GM18909 (cell line): ENCODE results near the gene LPIN1.
"Not testable (repeated sequence)": the region's sequence is repeated elsewhere in the genome, so short reads cannot be mapped to it uniquely, and the experiment has no call there.

Experiments
- ATAC-seq: cut with Tn5 transposase; IDR thresholded peaks from one replicate; pipeline ENCODE4 v1.9.1; 2021; ENCODE audit warnings: mild to moderate bottlenecking; ENCODE audit not compliant: unreplicated experiment, poor library complexity

The LPIN1 gene

DNA sequence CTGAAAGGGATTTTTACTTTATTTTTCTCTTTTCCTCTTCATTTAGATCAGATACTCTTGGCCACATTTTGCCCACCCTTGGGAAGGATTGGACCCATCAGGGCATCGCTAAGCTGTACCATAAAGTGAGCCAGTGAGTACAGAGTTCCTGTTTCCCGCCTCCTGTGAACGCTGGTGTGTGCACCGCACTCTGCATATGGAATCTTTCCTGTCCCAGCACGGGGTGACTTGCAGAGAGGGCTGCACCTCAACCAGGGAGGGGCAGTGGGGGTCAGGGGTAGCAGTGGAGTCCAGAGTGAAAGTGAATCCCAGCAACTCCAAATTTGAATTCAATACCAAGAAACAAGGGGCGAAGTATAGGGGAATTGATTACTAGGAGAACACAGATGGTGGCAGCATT lies 58.6 kb downstream of the LPIN1 start:
- no peak for ATAC-seq

DNA sequence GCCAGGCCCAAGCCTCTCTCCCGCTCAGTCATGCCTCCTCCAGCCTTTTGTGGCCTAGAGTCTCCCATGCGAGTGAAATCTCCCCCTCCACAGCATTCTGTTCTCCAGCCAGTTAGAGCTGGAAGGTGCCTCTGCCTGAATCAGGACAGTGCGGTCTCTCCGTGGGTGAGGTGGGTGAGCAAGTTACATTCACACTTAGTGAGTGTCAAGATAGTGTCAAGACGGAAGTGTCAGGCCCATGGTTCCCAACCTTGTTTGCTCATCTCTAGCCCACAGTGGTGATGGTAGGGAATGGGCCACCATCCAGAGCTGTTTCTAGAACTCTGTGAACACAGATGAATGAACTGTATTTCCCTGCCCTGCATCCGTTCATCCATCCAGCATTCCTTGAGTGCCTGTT lies 59.5 kb downstream of the LPIN1 start:
- ATAC-seq: no peak

DNA sequence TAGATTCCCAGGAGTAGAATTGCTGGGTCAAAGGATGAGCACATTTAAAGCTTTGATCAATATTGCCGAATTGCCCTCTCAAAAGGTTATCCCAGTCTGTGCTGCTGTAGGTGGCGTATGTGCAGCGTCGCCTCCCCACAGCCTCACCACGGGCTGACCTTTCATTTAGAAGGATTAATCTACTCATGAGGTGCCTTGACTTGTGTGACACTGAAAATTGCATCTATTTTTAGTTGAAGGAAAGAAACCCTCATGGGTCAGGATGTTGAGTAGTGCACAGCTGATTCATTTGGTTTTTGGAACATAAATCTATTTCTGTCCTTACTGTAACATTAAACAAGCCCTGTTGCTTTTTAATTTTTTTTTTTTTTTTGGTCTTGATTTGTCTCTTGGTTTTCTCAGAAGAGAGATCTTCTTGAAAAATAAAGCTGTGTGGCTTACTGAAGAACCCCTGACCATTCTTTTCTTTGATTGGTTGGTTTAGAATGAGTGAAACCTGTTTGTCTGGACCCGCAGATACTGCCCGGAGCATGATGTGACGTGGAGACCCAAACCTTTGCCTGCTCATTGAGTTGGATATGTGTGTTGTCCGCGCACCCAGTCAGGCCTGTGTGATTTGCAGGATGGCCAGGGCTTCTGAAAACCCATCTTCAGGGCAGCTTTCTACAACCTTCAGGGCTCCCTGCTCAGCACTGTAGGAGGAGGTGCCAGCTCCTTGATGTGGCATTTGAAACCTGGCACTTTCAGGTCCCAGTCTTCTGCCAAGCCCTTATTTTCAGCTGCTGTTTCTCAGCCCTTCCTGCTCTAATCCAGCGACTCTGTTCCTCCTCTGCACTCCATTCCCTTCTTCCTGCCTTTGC lies 61.0 kb downstream of the LPIN1 start:
- ATAC-seq: no peak

DNA sequence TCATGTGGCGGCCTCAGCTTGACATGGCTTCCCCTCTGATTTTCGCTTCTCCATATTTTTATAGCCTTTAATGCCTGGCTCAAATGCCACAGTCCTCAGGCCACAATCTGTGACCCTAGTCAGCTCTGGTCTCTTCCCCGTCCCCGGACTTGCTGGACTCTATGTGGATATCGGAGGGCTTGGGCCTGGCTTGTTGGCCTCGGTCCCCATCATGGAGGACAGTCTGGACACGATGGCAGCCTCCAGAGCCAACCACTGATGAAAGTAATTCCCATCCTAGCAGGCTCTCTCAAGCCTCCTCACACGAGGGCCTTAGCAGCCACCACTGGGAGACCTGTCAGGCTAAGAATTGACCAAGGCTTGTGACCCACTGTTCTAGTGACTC lies 61.6 kb downstream of the LPIN1 start:
- ATAC-seq: no peak

DNA sequence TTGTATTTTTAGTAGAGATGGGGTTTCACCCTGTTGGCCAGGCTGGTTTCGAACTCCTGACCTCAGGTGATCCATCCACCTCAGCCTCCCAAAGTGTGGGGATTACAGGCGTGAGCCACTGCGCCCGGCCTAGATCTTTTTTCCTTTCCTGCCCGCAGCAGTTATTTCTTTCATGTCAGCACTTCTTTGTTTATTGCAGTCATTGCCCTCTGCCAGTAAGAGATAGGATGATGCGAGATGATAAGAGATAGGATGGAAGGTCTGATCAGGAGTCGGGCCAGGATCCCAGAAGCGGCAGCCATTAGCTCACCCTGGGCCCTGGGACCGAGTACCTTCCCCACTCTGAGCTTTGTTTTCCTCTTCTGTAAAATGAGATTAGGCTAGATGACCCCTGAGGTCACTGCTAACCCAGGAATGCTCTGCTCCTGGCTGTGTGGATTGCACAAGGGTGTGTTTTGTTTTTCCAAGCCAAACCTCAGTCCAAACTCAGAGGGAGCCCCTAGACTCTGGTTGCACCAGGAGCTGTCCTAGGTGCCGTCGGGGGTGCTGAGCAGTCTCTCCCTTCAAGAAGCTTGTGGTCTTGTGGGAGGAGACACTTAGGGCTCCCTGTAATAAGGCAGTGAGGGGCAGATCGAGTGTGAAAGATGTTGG lies 63.3 kb downstream of the LPIN1 start:
- ATAC-seq: no peak

DNA sequence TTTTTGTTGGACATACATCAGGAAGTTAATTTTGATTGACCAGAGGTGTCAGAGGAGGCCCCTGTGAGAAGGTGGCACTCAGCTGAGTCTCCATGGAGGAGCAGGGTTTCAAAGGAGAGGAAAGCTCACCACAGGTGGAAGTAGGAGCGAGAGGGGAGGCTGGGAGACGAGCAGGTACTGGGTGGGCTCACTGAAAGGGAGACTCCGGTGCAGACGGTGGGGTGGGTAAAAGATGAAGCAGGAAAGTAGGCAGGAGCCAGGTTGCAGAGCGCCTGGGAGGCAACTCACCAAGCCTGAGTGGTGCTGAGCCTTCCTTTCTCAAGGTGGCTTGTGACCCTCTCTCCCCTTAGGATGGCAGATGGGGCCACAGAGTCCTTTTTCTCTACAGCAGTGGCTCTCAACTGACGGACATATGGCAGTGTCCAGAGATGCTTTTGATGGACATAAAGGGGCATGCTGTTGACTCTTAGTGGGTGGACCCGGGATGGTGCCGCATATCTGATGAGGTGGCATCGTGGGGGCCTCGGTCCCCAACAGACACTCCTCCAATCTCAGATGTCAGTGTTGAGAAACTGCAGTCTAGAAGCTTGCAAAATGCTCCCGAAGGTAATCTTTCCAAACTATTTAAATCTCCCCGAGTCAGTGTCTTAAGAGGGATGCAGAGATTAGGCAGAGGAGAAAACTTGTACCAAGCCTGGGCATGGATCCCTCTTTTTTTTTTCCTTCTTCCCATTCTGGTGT lies 64.0 kb downstream of the LPIN1 start:
- ATAC-seq: no peak

DNA sequence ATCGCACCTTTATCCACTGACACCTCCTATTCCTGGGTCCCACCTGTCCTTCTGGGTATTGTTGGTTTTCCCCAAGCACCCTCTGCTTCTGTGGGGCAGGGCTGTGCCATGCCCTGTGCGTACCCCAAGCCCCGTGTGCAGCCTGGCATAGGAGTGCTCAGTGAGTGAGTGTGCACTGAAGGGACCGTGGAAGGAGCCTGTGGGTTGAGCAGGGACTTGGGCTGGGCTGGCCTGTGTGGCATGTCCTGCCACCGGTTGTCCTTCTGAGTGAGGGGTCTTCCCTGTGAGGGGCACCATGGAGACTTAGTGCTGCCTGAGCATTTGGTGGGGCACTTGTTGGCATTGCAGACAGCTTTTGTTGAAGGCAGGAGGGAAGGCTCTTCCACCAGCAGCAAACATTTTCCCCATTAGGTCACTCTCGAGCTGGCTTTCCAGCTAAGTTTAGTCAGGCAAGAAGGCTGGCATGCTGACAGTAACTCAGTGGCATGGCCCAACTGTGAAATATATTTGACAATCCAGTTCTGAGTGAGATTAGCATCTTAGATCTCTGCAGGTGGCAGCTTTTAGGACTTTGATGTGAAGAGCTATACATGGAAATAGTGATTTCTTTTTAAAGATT lies 64.7 kb downstream of the LPIN1 start:
- no peak for ATAC-seq

DNA sequence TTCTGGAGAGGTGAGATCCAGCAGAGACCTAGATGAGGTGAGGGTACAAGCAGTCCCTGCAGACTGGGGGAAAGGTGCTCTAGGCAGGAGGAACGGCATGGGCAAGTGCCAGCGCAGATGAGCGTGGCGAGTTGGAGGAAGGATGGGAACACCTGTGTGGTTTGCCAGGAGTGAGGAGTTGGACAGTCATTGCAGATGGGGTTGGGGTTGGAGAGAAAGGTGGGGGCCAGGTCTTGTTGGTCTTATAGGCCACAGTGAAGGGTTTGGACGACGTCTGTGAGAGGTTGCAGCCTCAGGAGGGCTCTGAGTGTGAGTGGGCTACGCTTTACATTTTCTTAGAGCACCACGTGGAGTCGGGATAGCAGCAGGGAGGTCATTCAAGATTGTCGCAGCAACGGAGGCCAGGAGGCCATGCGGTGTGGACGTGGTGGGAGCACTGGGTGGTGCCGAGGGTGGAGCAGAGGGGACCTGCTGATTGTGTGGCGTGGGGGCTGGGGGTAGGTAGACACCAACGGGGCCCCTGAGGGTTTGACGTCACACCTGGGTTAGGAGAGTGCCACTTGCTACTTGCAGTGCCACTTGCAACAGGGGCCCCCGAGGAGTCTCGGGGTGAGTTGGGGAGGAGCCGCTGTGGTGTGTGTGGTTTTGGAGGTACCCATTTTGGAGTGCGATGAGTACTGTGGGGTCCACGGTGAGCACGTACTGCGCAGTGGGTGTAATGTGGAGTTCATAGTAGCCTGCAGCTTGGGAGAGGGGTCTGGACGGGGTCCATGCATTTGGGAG lies 66.2 kb downstream of the LPIN1 start:
- ATAC-seq: no peak

DNA sequence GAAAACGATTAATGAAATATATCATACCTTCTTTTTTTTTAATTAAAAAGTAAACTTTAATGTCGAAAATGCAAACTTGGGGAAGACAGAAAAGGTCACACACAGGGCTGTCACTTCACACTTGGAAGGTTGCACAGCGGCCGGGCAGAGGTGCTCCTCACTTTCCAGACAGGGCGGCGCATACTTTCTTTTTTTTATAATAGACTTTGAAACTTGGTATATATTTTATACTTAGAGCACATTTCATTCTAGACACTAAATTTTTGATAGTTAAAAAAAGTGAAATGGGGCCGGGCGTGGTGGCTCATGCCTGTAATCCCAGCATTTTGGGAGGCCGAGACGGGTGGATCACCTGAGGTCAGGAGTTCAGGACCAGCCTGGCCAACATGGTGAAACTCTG lies 66.9 kb downstream of the LPIN1 start:
- not testable (repeated sequence) for ATAC-seq

DNA sequence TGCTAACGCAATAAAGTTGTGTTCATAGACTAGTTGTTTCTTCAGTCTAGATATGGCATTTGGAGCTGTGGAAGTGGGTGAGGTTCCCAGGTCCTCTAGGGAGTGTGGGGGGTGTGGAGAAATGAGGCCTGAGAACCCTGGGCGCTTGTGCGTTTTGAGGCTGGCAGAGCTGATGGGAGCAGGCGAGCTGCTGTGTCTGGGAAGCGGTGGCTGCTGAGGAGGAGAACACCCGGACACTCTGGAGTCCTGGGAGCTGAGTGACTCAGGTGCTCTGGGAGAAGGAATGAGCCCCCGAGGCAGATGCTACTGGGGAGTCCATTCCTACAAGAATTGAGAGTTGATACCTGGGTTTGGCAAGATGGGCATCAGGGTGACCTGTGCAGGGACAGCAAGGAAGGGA lies 67.5 kb downstream of the LPIN1 start:
- ATAC-seq: no peak

DNA sequence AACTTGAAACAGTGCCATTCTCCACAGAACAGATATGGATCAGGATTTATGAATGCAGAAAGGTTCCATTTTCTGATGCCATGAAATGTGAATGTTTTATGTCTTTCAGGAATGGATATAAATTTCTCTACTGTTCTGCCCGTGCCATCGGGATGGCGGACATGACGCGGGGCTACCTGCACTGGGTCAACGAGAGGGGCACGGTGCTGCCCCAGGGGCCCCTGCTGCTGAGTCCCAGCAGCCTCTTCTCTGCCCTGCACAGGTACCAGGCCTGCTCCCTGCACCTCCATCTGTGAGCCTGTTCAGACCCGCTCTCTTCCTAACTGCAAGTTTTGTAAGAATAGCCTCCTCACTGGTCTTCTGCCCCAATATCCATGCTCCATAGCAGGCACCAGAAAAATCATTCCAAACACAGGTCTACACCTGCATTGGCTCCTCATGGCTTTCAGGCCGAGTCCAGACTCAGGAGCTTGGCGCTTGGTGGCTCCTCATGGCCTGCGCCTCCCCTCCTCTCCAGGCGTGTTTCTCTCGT lies 68.6 kb downstream of the LPIN1 start:
- ATAC-seq: no peak

DNA sequence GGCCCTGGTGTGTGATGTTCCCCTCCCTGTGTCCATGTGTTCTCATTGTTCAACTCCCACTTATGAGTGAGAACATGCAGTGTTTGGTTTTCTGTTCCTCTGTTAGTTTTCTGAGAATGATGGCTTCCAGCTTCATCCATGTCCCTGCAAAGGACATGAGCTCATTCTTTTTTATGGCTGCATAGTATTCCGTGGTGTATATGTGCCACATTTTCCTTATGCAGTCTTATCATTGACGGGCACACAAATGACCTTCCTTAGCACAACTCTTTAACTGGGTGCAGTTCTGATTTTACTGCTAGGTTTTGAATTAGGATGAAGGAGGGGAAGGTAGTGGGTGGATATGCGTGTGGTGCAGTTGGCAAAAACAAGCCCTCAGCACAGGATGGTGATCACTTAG lies 70.5 kb downstream of the LPIN1 start:
- not testable (repeated sequence) for ATAC-seq

DNA sequence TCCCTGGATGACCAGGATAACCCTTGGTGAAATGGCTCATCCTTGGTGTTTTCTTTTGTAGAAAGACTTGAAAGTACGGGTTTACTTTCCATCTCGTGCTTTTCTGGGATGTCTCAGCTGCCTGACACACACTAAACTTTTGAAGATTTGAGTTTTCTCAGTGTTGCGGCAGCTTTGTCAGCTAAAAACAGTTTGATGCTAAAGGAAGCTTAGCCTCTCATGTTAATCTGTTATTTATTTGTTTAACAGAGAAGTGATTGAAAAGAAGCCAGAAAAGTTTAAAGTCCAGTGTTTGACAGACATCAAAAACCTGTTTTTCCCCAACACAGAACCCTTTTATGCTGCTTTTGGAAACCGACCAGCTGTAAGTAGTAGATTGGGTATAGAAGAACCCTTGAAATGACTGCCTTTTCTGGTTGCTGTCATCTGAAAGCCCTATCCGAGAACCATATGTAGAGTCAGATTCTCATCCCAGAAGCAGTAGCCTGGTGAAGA lies 72.8 kb downstream of the LPIN1 start:
- ATAC-seq: no peak

DNA sequence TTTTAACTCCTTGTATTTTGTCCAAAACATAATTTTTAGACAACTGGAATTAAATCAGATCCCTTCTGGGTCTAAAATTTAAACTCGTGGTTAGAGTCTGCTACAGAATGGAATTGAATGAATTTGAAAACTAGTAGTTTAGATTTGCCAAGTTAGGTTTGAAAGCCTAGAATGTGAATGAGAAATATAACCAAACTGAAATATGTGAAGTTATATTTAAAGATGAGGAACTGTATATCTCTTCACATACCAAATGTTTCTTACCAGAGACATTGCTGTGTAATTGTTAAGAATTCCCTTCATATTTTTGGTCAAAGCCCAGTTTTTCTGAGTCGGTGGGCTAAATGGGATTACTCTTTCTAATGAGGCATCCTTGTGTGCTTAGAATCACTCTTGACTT lies 74.2 kb downstream of the LPIN1 start:
- ATAC-seq: no peak

DNA sequence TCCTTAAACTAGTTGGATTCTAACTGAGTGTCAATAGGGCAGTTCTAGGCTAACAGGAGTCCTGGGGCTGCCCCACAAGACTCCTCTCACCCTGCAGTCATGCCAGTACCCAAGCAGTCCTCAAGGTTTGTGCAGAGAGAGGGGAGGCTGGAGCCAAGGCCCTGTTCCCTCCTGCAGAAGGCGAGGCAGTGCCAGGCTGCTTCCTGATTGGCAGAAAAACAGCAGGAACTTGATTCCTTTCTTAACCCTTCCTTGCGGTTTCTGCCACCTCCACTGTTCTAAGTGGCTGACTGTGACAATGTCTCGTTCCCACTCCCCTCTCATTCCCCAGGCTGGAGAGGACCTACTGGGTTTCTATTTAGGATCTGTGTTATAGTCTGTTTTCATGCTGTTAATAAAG lies 75.3 kb downstream of the LPIN1 start:
- ATAC-seq: no peak

DNA sequence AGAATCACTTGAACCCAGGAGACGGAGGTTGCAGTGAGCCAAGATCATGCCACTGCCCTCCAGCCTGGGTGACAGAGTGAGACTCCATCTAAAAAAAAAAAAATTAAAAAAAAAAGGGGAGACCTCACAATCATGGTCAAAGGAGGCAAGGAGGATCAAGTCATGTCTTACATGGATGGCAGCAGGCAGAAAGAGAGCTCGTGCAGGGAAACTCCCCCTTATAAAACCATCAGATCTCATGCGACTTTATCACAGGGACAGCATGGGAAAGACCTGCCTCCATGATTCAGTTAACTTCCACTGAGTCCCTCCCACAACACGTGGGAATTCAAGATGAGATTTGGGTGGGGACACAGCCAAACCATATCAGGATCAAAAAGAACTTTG lies 75.9 kb downstream of the LPIN1 start:
- ATAC-seq: not testable (repeated sequence)

DNA sequence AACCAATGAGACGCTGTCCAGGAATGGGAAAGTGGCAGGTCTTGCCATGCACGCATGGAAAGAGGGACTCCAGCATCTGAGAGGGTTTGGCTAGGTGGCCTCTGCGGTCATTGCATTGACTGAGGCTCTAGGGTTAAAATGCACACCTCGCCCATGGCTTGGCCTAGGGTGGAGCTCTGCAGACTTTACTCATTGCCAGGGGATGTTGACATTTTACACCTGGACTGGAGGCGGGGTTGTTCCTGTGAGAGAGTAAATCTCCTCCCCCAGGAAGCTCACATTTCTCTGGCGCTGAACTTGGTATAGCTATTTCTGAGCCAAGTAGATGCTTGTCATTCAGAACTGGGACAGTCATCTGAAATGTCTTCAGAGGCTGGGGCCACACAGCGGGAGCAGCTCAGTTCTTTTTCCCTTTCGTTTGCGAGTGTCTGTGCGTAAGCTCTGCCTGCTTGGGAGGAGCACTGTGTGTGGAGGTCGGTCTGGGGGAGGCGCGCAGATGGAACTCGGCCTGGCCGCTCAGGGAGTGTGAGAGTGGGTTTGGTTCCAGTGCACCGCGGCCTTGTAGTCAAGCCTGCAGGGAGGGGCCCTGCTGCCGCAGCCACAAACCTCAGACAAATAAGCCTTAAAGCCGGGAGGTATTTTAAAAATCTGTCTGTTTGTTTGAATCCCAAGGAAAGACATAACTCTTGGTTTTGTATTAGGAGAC lies 76.5 kb downstream of the LPIN1 start:
- no peak for ATAC-seq

DNA sequence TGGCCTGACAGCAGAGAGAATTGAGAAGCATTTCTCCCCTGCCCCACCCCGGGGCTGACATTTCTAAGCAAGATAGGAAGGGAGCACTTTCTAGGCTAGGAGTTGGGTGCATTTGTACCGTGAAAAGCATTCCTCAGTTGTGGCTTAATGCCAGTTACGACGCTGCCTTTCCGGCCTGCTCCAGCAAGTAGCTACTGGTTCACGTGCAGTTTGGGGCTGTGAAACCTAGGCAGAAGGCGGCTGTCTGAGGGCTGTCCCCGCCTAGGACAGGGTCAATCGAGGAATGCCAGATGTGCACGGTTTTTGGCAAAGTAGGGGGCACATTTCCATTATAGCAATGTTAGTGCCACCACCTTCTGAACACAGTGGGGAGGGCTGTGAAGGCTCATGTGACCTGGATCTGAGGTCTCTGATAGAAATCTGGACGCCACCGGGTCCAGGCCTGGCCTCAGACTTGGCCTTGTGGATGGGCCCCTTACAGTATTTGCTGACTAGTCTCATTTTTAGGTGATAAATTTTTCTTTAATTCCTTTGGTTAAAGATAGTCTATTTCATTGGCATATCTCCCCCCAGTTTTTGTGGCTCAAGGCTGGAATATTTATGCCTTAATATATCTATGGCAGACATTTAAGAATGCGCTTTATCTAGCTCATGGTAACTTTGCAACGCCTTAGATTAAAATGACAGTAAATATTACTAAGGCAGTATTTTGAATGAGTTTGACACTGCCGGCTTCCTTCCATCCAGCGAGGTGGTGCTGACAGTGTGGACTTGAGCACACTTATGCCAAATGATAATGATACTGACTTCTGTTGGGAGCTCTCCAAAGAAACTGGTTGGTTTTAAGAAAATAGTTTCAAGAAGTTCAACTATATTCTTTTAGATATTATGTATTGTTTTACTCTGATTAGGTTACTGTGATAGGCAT lies 78.7 kb downstream of the LPIN1 start:
- no peak for ATAC-seq
